ENCODE results near the gene GABRD. TPM values are rescaled to one million over a fixed set of nuclear protein-coding genes. Genes with fewer than 3 reads are reported as not detected.
"Not testable (repeated sequence)": the region's sequence is repeated elsewhere in the genome, so short reads cannot be mapped to it uniquely, and the experiment has no call there.

Gene GABRD
- total and polyA plus RNA-seq, 2 donors from 2014 or later: 0.63 to 1.1 TPM

DNA sequence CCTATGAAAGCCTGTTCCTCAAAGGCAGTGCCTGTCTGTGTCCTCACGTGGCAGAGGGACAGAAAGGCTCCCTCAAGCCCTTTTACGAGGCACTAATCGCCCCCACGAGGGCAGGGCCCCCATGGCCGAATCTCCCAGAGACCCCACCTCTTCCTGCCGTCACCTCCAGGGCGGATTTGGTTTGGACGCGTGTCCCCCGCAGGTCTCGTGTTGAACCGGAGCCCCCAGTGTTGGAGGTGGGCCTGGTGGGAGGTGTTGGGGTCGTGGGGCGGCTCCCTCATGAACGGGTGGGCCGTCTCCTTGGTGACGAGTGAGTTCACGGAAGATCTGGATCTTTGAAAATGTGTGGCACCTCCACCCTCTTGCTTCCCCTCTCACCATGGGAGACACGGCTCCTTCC is 43.1 kb upstream of the GABRD start:
- no peak for DNase-seq
- H3K9me3 ChIP-seq (ENCODE audit: control insufficient read depth in 2 of 3, insufficient read depth in 1 of 3, low read length in 3 of 3): no peaks in the 10 kb centered on the region
- TF ChIP-seq, protein P1, sequence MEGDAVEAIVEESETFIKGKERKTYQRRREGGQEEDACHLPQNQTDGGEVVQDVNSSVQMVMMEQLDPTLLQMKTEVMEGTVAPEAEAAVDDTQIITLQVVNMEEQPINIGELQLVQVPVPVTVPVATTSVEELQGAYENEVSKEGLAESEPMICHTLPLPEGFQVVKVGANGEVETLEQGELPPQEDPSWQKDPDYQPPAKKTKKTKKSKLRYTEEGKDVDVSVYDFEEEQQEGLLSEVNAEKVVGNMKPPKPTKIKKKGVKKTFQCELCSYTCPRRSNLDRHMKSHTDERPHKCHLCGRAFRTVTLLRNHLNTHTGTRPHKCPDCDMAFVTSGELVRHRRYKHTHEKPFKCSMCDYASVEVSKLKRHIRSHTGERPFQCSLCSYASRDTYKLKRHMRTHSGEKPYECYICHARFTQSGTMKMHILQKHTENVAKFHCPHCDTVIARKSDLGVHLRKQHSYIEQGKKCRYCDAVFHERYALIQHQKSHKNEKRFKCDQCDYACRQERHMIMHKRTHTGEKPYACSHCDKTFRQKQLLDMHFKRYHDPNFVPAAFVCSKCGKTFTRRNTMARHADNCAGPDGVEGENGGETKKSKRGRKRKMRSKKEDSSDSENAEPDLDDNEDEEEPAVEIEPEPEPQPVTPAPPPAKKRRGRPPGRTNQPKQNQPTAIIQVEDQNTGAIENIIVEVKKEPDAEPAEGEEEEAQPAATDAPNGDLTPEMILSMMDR (IDR thresholded peaks at IDR 0.05; ENCODE audit: borderline replicate concordance, extremely low read depth, insufficient read depth): no peak
- H3K27ac ChIP-seq (ENCODE audit: low read depth in 2 of 2, low read length in 2 of 2): no peak overlapping the region
- H3K36me3 ChIP-seq (ENCODE audit: control insufficient read depth in 2 of 3, insufficient read depth in 3 of 3, low read length in 3 of 3): no peaks in the 10 kb centered on the region
- intact Hi-C loops (cut with DNase I): no loop called here
- H3K4me1 ChIP-seq (ENCODE audit: control insufficient read depth in 2 of 3, insufficient read depth in 2 of 3, low read depth in 1 of 3, low read length in 3 of 3): no peaks in the 10 kb centered on the region
- FAIRE-seq: no peak
- H3K9ac ChIP-seq (ENCODE audit: low read length in 3 of 3): no peak overlapping the region
- no peak overlapping the region for H3K4me3 ChIP-seq (ENCODE audit: low read length in 3 of 3)
- H3K27me3 ChIP-seq (ENCODE audit: control insufficient read depth, insufficient read depth, low read length): no peaks in the 10 kb centered on the region

DNA sequence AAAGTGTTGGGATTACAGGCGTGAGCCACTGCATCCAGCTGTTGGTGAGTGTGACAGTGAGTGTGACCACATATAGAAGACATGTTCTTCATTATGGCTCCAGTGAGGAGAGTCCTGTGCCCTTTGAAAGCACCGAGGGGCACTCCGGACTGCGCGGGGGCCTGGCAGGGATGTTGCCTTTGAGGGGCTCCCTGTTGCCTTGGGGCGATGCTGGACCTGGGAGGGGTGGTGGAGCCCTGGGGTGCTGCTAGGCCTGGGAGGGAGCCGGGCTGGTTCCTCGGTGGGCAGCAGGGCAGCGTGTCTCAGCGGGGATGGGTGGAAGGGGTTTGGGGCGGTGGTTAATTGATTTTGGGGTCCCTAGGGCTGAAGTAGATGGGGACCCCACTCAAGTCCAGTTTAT is 41.0 kb upstream of the GABRD start:
- H3K27me3 ChIP-seq (ENCODE audit: control insufficient read depth, insufficient read depth, low read length): no peaks in the 10 kb centered on the region
- FAIRE-seq (no peak), DNase-seq (peak in 1 of 5 donors; percentile 30)
- no peaks in the 10 kb centered on the region for H3K4me1 ChIP-seq (ENCODE audit: control insufficient read depth in 2 of 3, insufficient read depth in 2 of 3, low read depth in 1 of 3, low read length in 3 of 3)
- no peak overlapping the region for H3K27ac ChIP-seq (ENCODE audit: low read depth in 2 of 2, low read length in 2 of 2)
- intact Hi-C loops (cut with DNase I): no loop called here
- H3K9ac ChIP-seq (ENCODE audit: low read length in 3 of 3): no peak overlapping the region
- TF ChIP-seq, protein P1 (IDR thresholded peaks at IDR 0.05; ENCODE audit: borderline replicate concordance, extremely low read depth, insufficient read depth): no peak
- H3K36me3 ChIP-seq (ENCODE audit: control insufficient read depth in 2 of 3, insufficient read depth in 3 of 3, low read length in 3 of 3): no peaks in the 10 kb centered on the region
- no peak overlapping the region for H3K4me3 ChIP-seq (ENCODE audit: low read length in 3 of 3)
- no peaks in the 10 kb centered on the region for H3K9me3 ChIP-seq (ENCODE audit: control insufficient read depth in 2 of 3, insufficient read depth in 1 of 3, low read length in 3 of 3)

DNA sequence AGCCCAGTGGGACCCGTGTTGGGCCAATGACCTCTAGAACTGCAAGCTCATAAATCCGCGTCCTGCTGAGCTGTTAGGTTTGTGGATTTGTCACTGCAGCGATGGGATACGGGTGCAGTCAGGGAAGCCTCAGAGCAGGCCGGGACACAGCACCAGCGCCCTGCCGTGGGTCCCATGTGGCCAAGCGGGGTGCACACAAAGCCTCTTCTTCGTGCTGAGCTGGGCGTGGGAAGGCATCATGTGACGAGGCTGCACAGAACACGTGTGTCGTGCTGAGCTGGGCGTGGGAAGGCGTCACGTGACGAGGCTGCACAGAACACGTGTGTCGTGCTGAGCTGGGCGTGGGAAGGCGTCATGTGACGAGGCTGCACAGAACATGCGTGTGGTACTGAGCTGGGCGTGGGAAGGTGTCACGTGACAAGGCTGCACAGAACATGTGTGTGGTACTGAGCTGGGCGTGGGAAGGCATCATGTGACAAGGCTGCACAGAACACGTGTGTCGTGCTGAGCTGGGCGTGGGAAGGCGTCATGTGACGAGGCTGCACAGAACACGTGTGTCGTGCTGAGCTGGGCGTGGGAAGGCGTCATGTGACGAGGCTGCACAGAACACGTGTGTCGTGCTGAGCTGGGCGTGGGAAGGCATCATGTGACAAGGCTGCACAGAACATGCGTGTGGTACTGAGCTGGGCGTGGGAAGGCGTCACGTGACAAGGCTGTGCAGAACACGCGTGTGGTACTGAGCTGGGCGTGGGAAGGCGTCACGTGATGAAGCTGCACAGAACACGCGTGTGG is 40.3 kb upstream of the GABRD start:
- DNase-seq; H3K4me1 ChIP-seq (ENCODE audit: control insufficient read depth in 2 of 3, insufficient read depth in 2 of 3, low read depth in 1 of 3, low read length in 3 of 3); H3K9me3 ChIP-seq (ENCODE audit: control insufficient read depth in 2 of 3, insufficient read depth in 1 of 3, low read length in 3 of 3); H3K36me3 ChIP-seq (ENCODE audit: control insufficient read depth in 2 of 3, insufficient read depth in 3 of 3, low read length in 3 of 3); H3K4me3 ChIP-seq (ENCODE audit: low read length in 3 of 3); FAIRE-seq; H3K27me3 ChIP-seq (ENCODE audit: control insufficient read depth, insufficient read depth, low read length); H3K27ac ChIP-seq (ENCODE audit: low read depth in 2 of 2, low read length in 2 of 2); intact Hi-C loops (cut with DNase I); H3K9ac ChIP-seq (ENCODE audit: low read length in 3 of 3): not testable (repeated sequence)

DNA sequence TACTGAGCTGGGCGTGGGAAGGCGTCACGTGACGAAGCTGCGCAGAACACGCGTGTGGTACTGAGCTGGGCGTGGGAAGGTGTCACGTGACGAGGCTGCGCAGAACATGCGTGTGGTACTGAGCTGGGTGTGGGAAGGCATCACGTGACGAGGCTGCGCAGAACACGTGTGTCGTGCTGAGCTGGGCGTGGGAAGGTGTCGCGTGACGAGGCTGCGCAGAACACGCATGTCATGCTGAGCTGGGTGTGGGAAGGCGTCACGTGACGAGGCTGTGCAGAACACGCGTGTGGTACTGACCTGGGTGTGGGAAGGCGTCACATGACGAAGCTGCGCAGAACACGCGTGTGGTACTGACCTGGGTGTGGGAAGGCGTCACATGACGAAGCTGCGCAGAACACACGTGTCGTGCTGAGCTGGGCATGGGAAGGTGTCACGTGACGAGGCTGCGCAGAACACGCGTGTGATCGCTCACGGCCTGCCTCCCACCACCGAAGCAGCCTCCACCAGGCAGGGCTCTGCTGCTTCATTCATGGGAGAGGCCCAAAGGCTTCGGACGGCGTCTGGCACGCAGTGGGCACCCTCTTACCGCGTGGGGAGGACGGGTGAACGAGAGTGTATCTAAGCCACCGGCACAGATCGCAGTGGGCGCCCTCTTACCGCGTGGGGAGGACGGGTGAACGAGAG is 39.5 kb upstream of the GABRD start:
- Histone ChIP-seq H3K4me1 (ENCODE audit: control insufficient read depth in 2 of 3, insufficient read depth in 2 of 3, low read depth in 1 of 3, low read length in 3 of 3) (no peaks in the 10 kb centered on the region), H3K9ac (ENCODE audit: low read length in 3 of 3) (no peak overlapping the region), H3K4me3 (ENCODE audit: low read length in 3 of 3) (no peak overlapping the region), H3K27ac (ENCODE audit: low read depth in 2 of 2, low read length in 2 of 2) (no peak overlapping the region), H3K9me3 (ENCODE audit: control insufficient read depth in 2 of 3, insufficient read depth in 1 of 3, low read length in 3 of 3) (no peaks in the 10 kb centered on the region), H3K36me3 (ENCODE audit: control insufficient read depth in 2 of 3, insufficient read depth in 3 of 3, low read length in 3 of 3) (no peaks in the 10 kb centered on the region), H3K27me3 (ENCODE audit: control insufficient read depth, insufficient read depth, low read length) (no peaks in the 10 kb centered on the region)
- DNase-seq (no peak), FAIRE-seq (no peak)
- TF ChIP-seq, protein P1 (IDR thresholded peaks at IDR 0.05; ENCODE audit: borderline replicate concordance, extremely low read depth, insufficient read depth): no peak
- intact Hi-C loops (cut with DNase I): no loop called here
